Panc1 (cell line): ENCODE measurements around the gene CSRP3. TPM values are rescaled to one million over a fixed set of nuclear protein-coding genes. Genes with fewer than 3 reads are reported as not detected.
"Not testable (repeated sequence)": the region's sequence is repeated elsewhere in the genome, so short reads cannot be mapped to it uniquely, and the experiment has no call there.

Experiments
- ATAC-seq: fragments of 200-7000 bp; cut with Tn5 transposase; 2 replicates; pipeline ENCODE4 v1.9.1; 2020; ENCODE audit warnings: mild to moderate bottlenecking, moderate library complexity
- BruUV-seq: library from RNA; stranded (reverse); fragments of 400-500 nt; replicated peaks from 2 replicates; lab custom pipeline; 2021; lab: Mats Ljungman, UMichigan
- CTCF ChIA-PET: fragments of 300-600 bp; sonication (Branson Sonifier 250); formaldehyde crosslinking; loops from one replicate; lab custom pipeline; 2022; ENCODE audit warnings: antibody characterized with exemption; lab: Charles Lee
- POLR2A ChIA-PET: fragments of 300-600 bp; sonication (Branson Sonifier 250); formaldehyde crosslinking; loops from one replicate; lab custom pipeline; 2022; ENCODE audit warnings: antibody characterized with exemption; lab: Charles Lee
- DNase-seq: peaks from one replicate; pipeline ENCODE4 v3.0.0-alpha.2; 2010; ENCODE audit warnings: low read depth, low spot score
- H3K27ac ChIP-seq: 2 replicates; pipeline ENCODE4 v1.5.1; 2011; ENCODE audit warnings: mild to moderate bottlenecking, low read length, inconsistent platforms
- H3K27me3 ChIP-seq: fragments of 200-500 bp; sonication (Bioruptor generic); 2 replicates; pipeline ENCODE4 v1.6.0; 2014; ENCODE audit warnings: low read length, inconsistent platforms; ENCODE audit not compliant: control insufficient read depth, insufficient read depth
- H3K36me3 ChIP-seq: fragments of 200-500 bp; sonication (Bioruptor generic); 2 replicates; pipeline ENCODE4 v1.5.1; 2014; ENCODE audit warnings: inconsistent platforms, mild to moderate bottlenecking, low read length, moderate library complexity; ENCODE audit not compliant: control insufficient read depth, insufficient read depth
- H3K4me1 ChIP-seq: 2 replicates; pipeline ENCODE4 v1.5.1; 2011; ENCODE audit warnings: inconsistent platforms, mild to moderate bottlenecking, low read length, moderate library complexity; ENCODE audit not compliant: control insufficient read depth, insufficient read depth
- H3K4me3 ChIP-seq, 2 experiments: 2 replicates each; pipeline ENCODE4 v1.5.1; 2011 to 2012; ENCODE audit warnings: low read depth in 2 of 2, low read length in 2 of 2, mild to moderate bottlenecking in 2 of 2, inconsistent platforms in 1 of 2, moderate library complexity in 1 of 2
- H3K9me3 ChIP-seq: fragments of 200-500 bp; sonication (Bioruptor generic); 2 replicates; pipeline ENCODE4 v1.5.1; 2014; ENCODE audit warnings: low read depth, mild to moderate bottlenecking, inconsistent platforms, low read length, moderate library complexity; ENCODE audit not compliant: control insufficient read depth, insufficient read depth
- POLR2AphosphoS5 ChIP-seq: IDR thresholded peaks from 2 replicates; pipeline ENCODE4 v1.6.1; 2012; ENCODE audit warnings: mild to moderate bottlenecking, low read depth, low read length, moderate library complexity
- SIN3A ChIP-seq: IDR thresholded peaks from 2 replicates; pipeline ENCODE4 v1.6.1; 2012; ENCODE audit warnings: low read depth, mild to moderate bottlenecking, low read length, moderate library complexity, borderline replicate concordance; ENCODE audit not compliant: insufficient read depth
- TCF7L2 ChIP-seq: IDR thresholded peaks from 2 replicates; pipeline ENCODE4 v1.6.1; 2011; ENCODE audit warnings: mild to moderate bottlenecking, low read depth, low read length, inconsistent platforms
- in situ Hi-C: cut with HindIII; loops from 2 replicates; pipeline ENCODE4 v1.10.0; 2016; ENCODE audit warnings: low sequenced_read_pairs, low pct_unique_long_range_greater_than_20kb
- intact Hi-C: fragments of 100-400 bp; cut with micrococcal nuclease; formaldehyde crosslinking; loops from one replicate; pipeline ENCODE4 v1.10.0; 2022; ENCODE audit not compliant: unreplicated experiment
- total RNA-seq: library from RNA; stranded (reverse); gene quantifications from one replicate; pipeline ENCODE4 v1.2.1, GENCODE V29; 2021; ENCODE audit not compliant: unreplicated experiment
- TF ChIP-seq, protein P1 (sequence below): fragments of 450-650 bp; IDR thresholded peaks from 2 replicates; pipeline ENCODE4 v1.5.1; 2017; ENCODE audit warnings: mild to moderate bottlenecking
- TF ChIP-seq, protein P2 (sequence below), 2 experiments: IDR thresholded peaks; 2 replicates each; pipeline ENCODE4 v1.6.1; 2011 to 2012; ENCODE audit warnings: low read depth in 2 of 2, control low read depth in 1 of 2, low read length in 1 of 2, mild to moderate bottlenecking in 1 of 2, moderate library complexity in 1 of 2; ENCODE audit not compliant: insufficient read depth in 1 of 2

The CSRP3 gene
- total RNA-seq, 1 experiment from 2014 or later: not detected

GRCh38 chr11:19145319-19145718 is 56.5 kb downstream of the CSRP3 start:
- ChIA-PET CTCF (no interaction called here), POLR2A (no interaction called here)
- H3K27me3 ChIP-seq: no peaks in the 10 kb centered on the region
- intact Hi-C loops (no loop called here), in situ Hi-C loops (no loop called here)
- TF ChIP-seq, protein P1, sequence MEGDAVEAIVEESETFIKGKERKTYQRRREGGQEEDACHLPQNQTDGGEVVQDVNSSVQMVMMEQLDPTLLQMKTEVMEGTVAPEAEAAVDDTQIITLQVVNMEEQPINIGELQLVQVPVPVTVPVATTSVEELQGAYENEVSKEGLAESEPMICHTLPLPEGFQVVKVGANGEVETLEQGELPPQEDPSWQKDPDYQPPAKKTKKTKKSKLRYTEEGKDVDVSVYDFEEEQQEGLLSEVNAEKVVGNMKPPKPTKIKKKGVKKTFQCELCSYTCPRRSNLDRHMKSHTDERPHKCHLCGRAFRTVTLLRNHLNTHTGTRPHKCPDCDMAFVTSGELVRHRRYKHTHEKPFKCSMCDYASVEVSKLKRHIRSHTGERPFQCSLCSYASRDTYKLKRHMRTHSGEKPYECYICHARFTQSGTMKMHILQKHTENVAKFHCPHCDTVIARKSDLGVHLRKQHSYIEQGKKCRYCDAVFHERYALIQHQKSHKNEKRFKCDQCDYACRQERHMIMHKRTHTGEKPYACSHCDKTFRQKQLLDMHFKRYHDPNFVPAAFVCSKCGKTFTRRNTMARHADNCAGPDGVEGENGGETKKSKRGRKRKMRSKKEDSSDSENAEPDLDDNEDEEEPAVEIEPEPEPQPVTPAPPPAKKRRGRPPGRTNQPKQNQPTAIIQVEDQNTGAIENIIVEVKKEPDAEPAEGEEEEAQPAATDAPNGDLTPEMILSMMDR: no peak
- TF ChIP-seq POLR2AphosphoS5 (no peak), SIN3A (no peak), TCF7L2 (no peak)
- TF ChIP-seq, protein P2, sequence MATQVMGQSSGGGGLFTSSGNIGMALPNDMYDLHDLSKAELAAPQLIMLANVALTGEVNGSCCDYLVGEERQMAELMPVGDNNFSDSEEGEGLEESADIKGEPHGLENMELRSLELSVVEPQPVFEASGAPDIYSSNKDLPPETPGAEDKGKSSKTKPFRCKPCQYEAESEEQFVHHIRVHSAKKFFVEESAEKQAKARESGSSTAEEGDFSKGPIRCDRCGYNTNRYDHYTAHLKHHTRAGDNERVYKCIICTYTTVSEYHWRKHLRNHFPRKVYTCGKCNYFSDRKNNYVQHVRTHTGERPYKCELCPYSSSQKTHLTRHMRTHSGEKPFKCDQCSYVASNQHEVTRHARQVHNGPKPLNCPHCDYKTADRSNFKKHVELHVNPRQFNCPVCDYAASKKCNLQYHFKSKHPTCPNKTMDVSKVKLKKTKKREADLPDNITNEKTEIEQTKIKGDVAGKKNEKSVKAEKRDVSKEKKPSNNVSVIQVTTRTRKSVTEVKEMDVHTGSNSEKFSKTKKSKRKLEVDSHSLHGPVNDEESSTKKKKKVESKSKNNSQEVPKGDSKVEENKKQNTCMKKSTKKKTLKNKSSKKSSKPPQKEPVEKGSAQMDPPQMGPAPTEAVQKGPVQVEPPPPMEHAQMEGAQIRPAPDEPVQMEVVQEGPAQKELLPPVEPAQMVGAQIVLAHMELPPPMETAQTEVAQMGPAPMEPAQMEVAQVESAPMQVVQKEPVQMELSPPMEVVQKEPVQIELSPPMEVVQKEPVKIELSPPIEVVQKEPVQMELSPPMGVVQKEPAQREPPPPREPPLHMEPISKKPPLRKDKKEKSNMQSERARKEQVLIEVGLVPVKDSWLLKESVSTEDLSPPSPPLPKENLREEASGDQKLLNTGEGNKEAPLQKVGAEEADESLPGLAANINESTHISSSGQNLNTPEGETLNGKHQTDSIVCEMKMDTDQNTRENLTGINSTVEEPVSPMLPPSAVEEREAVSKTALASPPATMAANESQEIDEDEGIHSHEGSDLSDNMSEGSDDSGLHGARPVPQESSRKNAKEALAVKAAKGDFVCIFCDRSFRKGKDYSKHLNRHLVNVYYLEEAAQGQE (IDR thresholded peaks at IDR 0.05; ENCODE audit: insufficient read depth in 1 of 2, low read depth in 2 of 2, low read length in 1 of 2): no peak
- ATAC-seq (no peak), DNase-seq (no peak)
- peaks cover 6% of the 10 kb centered on the region for H3K36me3 ChIP-seq
- H3K9me3 ChIP-seq: no peaks in the 10 kb centered on the region
- H3K27ac ChIP-seq: no peak overlapping the region
- no peaks in the 10 kb centered on the region for H3K4me1 ChIP-seq
- H3K4me3 ChIP-seq: no peak overlapping the region
- no TSS peak for BruUV-seq

DNA sequence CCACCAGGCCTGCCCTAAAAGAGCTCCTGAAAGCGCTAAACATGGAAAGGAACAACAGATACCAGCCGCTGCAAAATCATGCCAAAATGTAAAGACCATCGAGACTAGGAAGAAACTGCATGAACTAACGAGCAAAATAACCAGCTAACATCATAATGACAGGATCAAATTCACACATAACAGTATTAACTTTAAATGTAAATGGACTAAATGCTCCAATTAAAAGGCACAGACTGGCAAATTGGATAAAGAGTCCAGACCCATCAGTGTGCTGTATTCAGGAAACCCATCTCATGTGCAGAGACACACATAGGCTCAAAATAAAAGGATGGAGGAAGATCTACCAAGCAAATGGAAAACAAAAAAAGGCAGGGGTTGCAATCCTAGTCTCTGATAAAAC is 64.9 kb downstream of the CSRP3 start:
- H3K9me3 ChIP-seq, POLR2A ChIA-PET, H3K27ac ChIP-seq, H3K4me3 ChIP-seq, intact Hi-C loops, H3K27me3 ChIP-seq, H3K36me3 ChIP-seq, H3K4me1 ChIP-seq, ATAC-seq, in situ Hi-C loops, CTCF ChIA-PET, DNase-seq, BruUV-seq: not testable (repeated sequence)

DNA sequence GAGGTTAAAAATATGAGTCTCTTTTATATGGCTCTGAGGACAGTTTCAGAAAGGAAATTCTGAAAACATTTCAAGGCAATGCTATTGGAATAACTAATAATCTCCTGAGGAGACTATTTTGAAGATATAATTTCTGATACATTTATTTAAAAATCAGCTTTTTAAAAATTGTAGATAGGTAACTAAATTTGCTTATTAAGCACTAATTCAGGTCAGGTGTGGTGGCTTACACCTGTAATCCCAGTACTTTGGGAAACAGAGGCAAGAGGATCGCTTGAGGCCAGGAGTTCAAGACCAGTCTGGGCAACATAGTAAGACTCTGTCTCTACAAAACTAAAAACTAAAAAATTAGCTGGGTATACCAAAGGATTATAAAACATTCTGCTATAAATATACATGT is 67.8 kb downstream of the CSRP3 start:
- POLR2A ChIA-PET: no interaction called here

More for the DNA sequence above, 67.8 kb downstream of the CSRP3 start:
- no peaks in the 10 kb centered on the region for H3K27me3 ChIP-seq
- no peaks in the 10 kb centered on the region for H3K4me1 ChIP-seq
- DNase-seq (no peak), ATAC-seq (no peak)
- H3K9me3 ChIP-seq: peaks cover 10% of the 10 kb centered on the region; the same call in 1 of the 2 replicates
- TF ChIP-seq SIN3A (no peak), TCF7L2 (no peak), POLR2AphosphoS5 (no peak)
- TF ChIP-seq, protein P2 (IDR thresholded peaks at IDR 0.05; ENCODE audit: insufficient read depth in 1 of 2, low read depth in 2 of 2, low read length in 1 of 2): no peak
- TF ChIP-seq, protein P1: no peak
- H3K36me3 ChIP-seq: no peaks in the 10 kb centered on the region
- H3K4me3 ChIP-seq: no peak overlapping the region
- intact Hi-C loops: no loop called here
- CTCF ChIA-PET: no interaction called here
- no TSS peak for BruUV-seq
- in situ Hi-C loops: no loop called here
- no peak overlapping the region for H3K27ac ChIP-seq
